SJCRH30 (cell line): Measurements from ENCODE around the gene FTSJ3. TPM values are rescaled to one million over a fixed set of nuclear protein-coding genes. Genes with fewer than 3 reads are reported as not detected.
"Not testable (repeated sequence)": the region's sequence is repeated elsewhere in the genome, so short reads cannot be mapped to it uniquely, and the experiment has no call there.

Experiments used
- DNase-seq, 2 experiments: peaks; one replicate each; pipeline ENCODE4 v3.0.0-alpha.2; 2015 to 2020
- H3K27ac ChIP-seq: fragments of 250-450 bp; sonication (Bioruptor Pico); 2 replicates; pipeline ENCODE4 v1.5.1; 2020; ENCODE audit warnings: mild to moderate bottlenecking, moderate library complexity
- H3K27me3 ChIP-seq: fragments of 250-450 bp; sonication (Bioruptor Pico); 2 replicates; pipeline ENCODE4 v1.5.1; 2020; ENCODE audit warnings: mild to moderate bottlenecking, moderate library complexity
- H3K36me3 ChIP-seq: fragments of 250-450 bp; sonication (Bioruptor Pico); 2 replicates; pipeline ENCODE4 v1.5.1; 2020; ENCODE audit warnings: mild to moderate bottlenecking, moderate library complexity
- H3K4me1 ChIP-seq: fragments of 250-450 bp; sonication (Bioruptor Pico); 2 replicates; pipeline ENCODE4 v1.5.1; 2020; ENCODE audit warnings: mild to moderate bottlenecking, moderate library complexity
- H3K4me3 ChIP-seq: fragments of 250-450 bp; sonication (Bioruptor Pico); 2 replicates; pipeline ENCODE4 v1.5.1; 2020; ENCODE audit warnings: mild to moderate bottlenecking, moderate library complexity
- H3K9me3 ChIP-seq: fragments of 250-450 bp; sonication (Bioruptor Pico); replicated peaks from 2 replicates; pipeline ENCODE4 v1.5.1; 2020; ENCODE audit warnings: mild to moderate bottlenecking, moderate library complexity
- total RNA-seq: library from RNA; depleted of rRNA; stranded (reverse); fragments of >200 nt; shearing (Covaris generic); gene quantifications from 2 replicates; pipeline ENCODE4 v1.2.3, GENCODE V29; 2014

The FTSJ3 gene
- total RNA-seq, 1 experiment from 2014 or later: 34.9 TPM

- H3K27me3 ChIP-seq: no peaks in the 10 kb centered on the region; the same call in 1 of the 2 replicates
- no peaks in the 10 kb centered on the region for H3K36me3 ChIP-seq
- no peak for DNase-seq
- no peaks in the 10 kb centered on the region; the same call in 1 of the 2 replicates for H3K4me1 ChIP-seq
- no peak overlapping the region for H3K4me3 ChIP-seq
- H3K9me3 ChIP-seq: no peaks in the 10 kb centered on the region
- H3K27ac ChIP-seq: no peak overlapping the region
These were observed 22.9 kb upstream of the FTSJ3 start for GRCh38 chr17:63850401-63850800.

GRCh38 chr17:63848834-63849689 lies 21.6 kb upstream of the FTSJ3 start:
- Histone ChIP-seq H3K27ac (no peak overlapping the region), H3K4me1 (no peaks in the 10 kb centered on the region; the same call in 1 of the 2 replicates), H3K36me3 (no peaks in the 10 kb centered on the region), H3K4me3 (no peak overlapping the region), H3K9me3 (no peaks in the 10 kb centered on the region), H3K27me3 (no peaks in the 10 kb centered on the region; the same call in 1 of the 2 replicates)
- no peak for DNase-seq

GRCh38 chr17:63847525-63848249 lies 20.2 kb upstream of the FTSJ3 start:
- Histone ChIP-seq H3K36me3 (no peaks in the 10 kb centered on the region), H3K4me3 (no peak overlapping the region), H3K9me3 (no peaks in the 10 kb centered on the region), H3K4me1 (peaks cover 3% of the 10 kb centered on the region; the same call in 1 of the 2 replicates), H3K27ac (no peak overlapping the region), H3K27me3 (no peaks in the 10 kb centered on the region)
- DNase-seq: no peak

GRCh38 chr17:63845509-63845908 lies 18.0 kb upstream of the FTSJ3 start:
- Histone ChIP-seq H3K9me3 (no peaks in the 10 kb centered on the region), H3K27ac (no peak overlapping the region), H3K4me1 (peaks cover 11% of the 10 kb centered on the region; the same call in 1 of the 2 replicates)

GRCh38 chr17:63843910-63844677 lies 16.6 kb upstream of the FTSJ3 start:
- no peak for DNase-seq
- Histone ChIP-seq H3K4me3 (peak overlapping the region; percentile 83), H3K27ac (no peak overlapping the region), H3K4me1 (peaks cover 11% of the 10 kb centered on the region; the same call in 1 of the 2 replicates), H3K27me3 (no peaks in the 10 kb centered on the region), H3K9me3 (no peaks in the 10 kb centered on the region), H3K36me3 (no peaks in the 10 kb centered on the region)

More at GRCh38 chr17:63845509-63845908, 18.0 kb upstream of the FTSJ3 start:
- Histone ChIP-seq H3K36me3 (no peaks in the 10 kb centered on the region), H3K4me3 (no peak overlapping the region), H3K27me3 (no peaks in the 10 kb centered on the region)
- no peak for DNase-seq

GRCh38 chr17:63843387-63843888 lies 16.0 kb upstream of the FTSJ3 start:
- Histone ChIP-seq H3K4me3 (peak overlapping the region; percentile 83), H3K27ac (peak overlapping the region; percentile 25; the same call in 1 of the 2 replicates), H3K4me1 (peaks cover 11% of the 10 kb centered on the region; the same call in 1 of the 2 replicates)
- H3K9me3 ChIP-seq, H3K27me3 ChIP-seq, H3K36me3 ChIP-seq: not testable (repeated sequence)
- peak; percentile 25 to 43 for DNase-seq

GRCh38 chr17:63842540-63843386 lies 15.3 kb upstream of the FTSJ3 start, which contains the start of gene SMARCD2:
Gene SMARCD2, minus strand, starts transcription at chr17:63842685. Its CDS starts 11 bp downstream, at chr17:63842674.
- Histone ChIP-seq H3K27me3 (no peaks in the 10 kb centered on the region), H3K27ac (peak within 1 kb of the TSS; percentile 57), H3K9me3 (no peaks in the 10 kb centered on the region), H3K4me3 (peak within 1 kb of the TSS; percentile 83), H3K36me3 (no peaks in the 10 kb centered on the region), H3K4me1 (peaks cover 11% of the 10 kb centered on the region; the same call in 1 of the 2 replicates)
- peak; percentile 97 to 98 for DNase-seq

GRCh38 chr17:63842173-63842539 lies 14.7 kb upstream of the FTSJ3 start:
- DNase-seq: peak; percentile 22 to 34
- no peaks in the 10 kb centered on the region for H3K27me3 ChIP-seq
- H3K4me3 ChIP-seq: peak overlapping the region; percentile 83
- peaks cover 11% of the 10 kb centered on the region; the same call in 1 of the 2 replicates for H3K4me1 ChIP-seq
- no peaks in the 10 kb centered on the region for H3K36me3 ChIP-seq
- H3K9me3 ChIP-seq: no peaks in the 10 kb centered on the region
- peak overlapping the region; percentile 19; the same call in 1 of the 2 replicates for H3K27ac ChIP-seq

GRCh38 chr17:63841350-63842172 lies 14.1 kb upstream of the FTSJ3 start:
- Histone ChIP-seq H3K9me3 (no peaks in the 10 kb centered on the region), H3K27me3 (no peaks in the 10 kb centered on the region), H3K4me1 (peaks cover 11% of the 10 kb centered on the region; the same call in 1 of the 2 replicates), H3K36me3 (no peaks in the 10 kb centered on the region; the same call in 1 of the 2 replicates), H3K27ac (peak overlapping the region; percentile 19; the same call in 1 of the 2 replicates), H3K4me3 (peak overlapping the region; percentile 83)
- DNase-seq: peak; percentile 28 to 44

- Histone ChIP-seq H3K27me3 (no peaks in the 10 kb centered on the region), H3K4me3 (peak overlapping the region; percentile 83), H3K4me1 (peaks cover 11% of the 10 kb centered on the region; the same call in 1 of the 2 replicates), H3K36me3 (no peaks in the 10 kb centered on the region; the same call in 1 of the 2 replicates), H3K9me3 (no peaks in the 10 kb centered on the region), H3K27ac (no peak overlapping the region)
- DNase-seq: no peak
These were observed 13.3 kb upstream of the FTSJ3 start for GRCh38 chr17:63840591-63841349.

GRCh38 chr17:63838631-63839171 lies 11.2 kb upstream of the FTSJ3 start:
- H3K27ac ChIP-seq: no peak overlapping the region

More at GRCh38 chr17:63838631-63839171, 11.2 kb upstream of the FTSJ3 start:
- DNase-seq: no peak
- H3K4me3 ChIP-seq: no peak overlapping the region
- peaks cover 9% of the 10 kb centered on the region; the same call in 1 of the 2 replicates for H3K4me1 ChIP-seq
- H3K36me3 ChIP-seq: peaks cover 3% of the 10 kb centered on the region; the same call in 1 of the 2 replicates
- H3K27me3 ChIP-seq: no peaks in the 10 kb centered on the region
- no peaks in the 10 kb centered on the region for H3K9me3 ChIP-seq
